Parathyroid adenoma (tissue), 2 donors: ENCODE results near the gene VPS35L.
"Not testable (repeated sequence)": the region's sequence is repeated elsewhere in the genome, so short reads cannot be mapped to it uniquely, and the experiment has no call there.

Experiments
- H2AFZ ChIP-seq: fragments of 300-600 bp; sonication (generic); one replicate; pipeline ENCODE4 v1.7.0; 2017; ENCODE audit warnings: antibody characterized with exemption, mild to moderate bottlenecking
- H3K27ac ChIP-seq: fragments of 300-600 bp; sonication (generic); one replicate; pipeline ENCODE4 v1.7.0; 2017
- H3K27me3 ChIP-seq: fragments of 300-600 bp; sonication (generic); one replicate; pipeline ENCODE4 v1.7.0; 2017; ENCODE audit warnings: low read length; ENCODE audit not compliant: control insufficient read depth, insufficient read depth
- H3K36me3 ChIP-seq: fragments of 300-600 bp; sonication (generic); one replicate; pipeline ENCODE4 v1.7.0; 2017; ENCODE audit warnings: low read length; ENCODE audit not compliant: control insufficient read depth, insufficient read depth
- H3K4me1 ChIP-seq: fragments of 300-600 bp; sonication (generic); one replicate; pipeline ENCODE4 v1.7.0; 2017; ENCODE audit warnings: control low read depth
- H3K4me2 ChIP-seq: fragments of 300-600 bp; sonication (generic); one replicate; pipeline ENCODE4 v1.7.0; 2017; ENCODE audit warnings: low read length
- H3K4me3 ChIP-seq: fragments of 300-600 bp; sonication (generic); one replicate; pipeline ENCODE4 v1.7.0; 2017; ENCODE audit warnings: low read depth, low read length
- H3K79me2 ChIP-seq: fragments of 300-600 bp; sonication (generic); one replicate; pipeline ENCODE4 v1.7.0; 2017; ENCODE audit warnings: control low read depth
- H3K9ac ChIP-seq: fragments of 300-600 bp; sonication (generic); one replicate; pipeline ENCODE4 v1.7.0; 2017; ENCODE audit warnings: mild to moderate bottlenecking
- H3K9me3 ChIP-seq: fragments of 300-600 bp; sonication (generic); one replicate; pipeline ENCODE4 v1.7.0; 2017; ENCODE audit warnings: low read length; ENCODE audit not compliant: control insufficient read depth
- CTCF ChIP-seq: fragments of 300-600 bp; sonication (generic); IDR thresholded peaks from one replicate; pipeline ENCODE4 v1.7.0; 2017; ENCODE audit warnings: antibody characterized with exemption, mild to moderate bottlenecking
- donor health status: primary hyperparathyroidism.

Gene VPS35L

DNA sequence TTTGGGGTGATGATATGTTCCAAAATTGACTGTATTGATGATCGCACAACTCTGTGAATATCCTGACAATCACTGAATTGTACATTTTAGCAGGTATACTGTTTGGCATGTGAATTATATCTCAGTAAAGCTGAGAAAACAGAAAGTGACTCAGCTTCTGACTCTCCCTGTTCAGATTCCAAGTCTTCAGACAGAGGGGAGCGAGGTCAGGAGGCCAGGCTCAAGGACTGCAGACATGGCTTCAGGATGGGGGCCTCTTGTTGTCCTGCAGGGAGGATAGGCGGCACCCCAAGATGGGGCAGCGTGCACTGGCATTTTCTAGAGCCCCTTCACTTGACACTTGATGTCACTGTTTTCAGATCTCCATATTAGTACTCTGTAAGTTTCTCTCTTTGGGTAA lies 116.9 kb downstream of the VPS35L start:
- no peak overlapping the region for H3K4me2 ChIP-seq
- TF ChIP-seq CTCF = no peak
- no peaks in the 10 kb centered on the region for H3K36me3 ChIP-seq

GRCh38 chr16:19674485-19674884 lies 119.0 kb downstream of the VPS35L start:
- Histone ChIP-seq H3K4me3 (no peak overlapping the region), H3K4me2 (no peak overlapping the region), H3K27ac (peak overlapping the region; percentile 17), H3K27me3 (no peaks in the 10 kb centered on the region), H3K79me2 (no peaks in the 10 kb centered on the region), H3K36me3 (no peaks in the 10 kb centered on the region), H3K9ac (no peak overlapping the region), H3K4me1 (peaks cover 37% of the 10 kb centered on the region), H2AFZ (no peak overlapping the region), H3K9me3 (no peaks in the 10 kb centered on the region)
- no peak for TF ChIP-seq CTCF

More for the DNA sequence above, 116.9 kb downstream of the VPS35L start:
- Histone ChIP-seq H3K27me3 (no peaks in the 10 kb centered on the region), H3K4me3 (no peak overlapping the region), H3K79me2 (no peaks in the 10 kb centered on the region), H3K27ac (peak overlapping the region; percentile 71), H3K9me3 (no peaks in the 10 kb centered on the region), H3K4me1 (peaks cover 42% of the 10 kb centered on the region), H2AFZ (no peak overlapping the region), H3K9ac (no peak overlapping the region)

GRCh38 chr16:19677402-19677801 lies 121.9 kb downstream of the VPS35L start:
- peak overlapping the region; percentile 35 for H2AFZ ChIP-seq
- H3K4me2 ChIP-seq = no peak overlapping the region

GRCh38 chr16:19678804-19679203 lies 123.3 kb downstream of the VPS35L start:
- Histone ChIP-seq H3K9ac (no peak overlapping the region), H3K4me1 (peaks cover 21% of the 10 kb centered on the region), H2AFZ (no peak overlapping the region), H3K27me3 (no peaks in the 10 kb centered on the region), H3K4me3 (no peak overlapping the region), H3K79me2 (no peaks in the 10 kb centered on the region), H3K9me3 (no peaks in the 10 kb centered on the region), H3K36me3 (no peaks in the 10 kb centered on the region), H3K4me2 (no peak overlapping the region), H3K27ac (peak overlapping the region; percentile 17)
- TF ChIP-seq CTCF = no peak

More at GRCh38 chr16:19677402-19677801, 121.9 kb downstream of the VPS35L start:
- peak overlapping the region; percentile 58 for H3K27ac ChIP-seq
- H3K4me1 ChIP-seq = peaks cover 33% of the 10 kb centered on the region
- H3K36me3 ChIP-seq = no peaks in the 10 kb centered on the region
- no peak overlapping the region for H3K9ac ChIP-seq
- no peak overlapping the region for H3K4me3 ChIP-seq
- H3K79me2 ChIP-seq = no peaks in the 10 kb centered on the region
- H3K27me3 ChIP-seq = no peaks in the 10 kb centered on the region
- no peak for TF ChIP-seq CTCF
- H3K9me3 ChIP-seq = no peaks in the 10 kb centered on the region

DNA sequence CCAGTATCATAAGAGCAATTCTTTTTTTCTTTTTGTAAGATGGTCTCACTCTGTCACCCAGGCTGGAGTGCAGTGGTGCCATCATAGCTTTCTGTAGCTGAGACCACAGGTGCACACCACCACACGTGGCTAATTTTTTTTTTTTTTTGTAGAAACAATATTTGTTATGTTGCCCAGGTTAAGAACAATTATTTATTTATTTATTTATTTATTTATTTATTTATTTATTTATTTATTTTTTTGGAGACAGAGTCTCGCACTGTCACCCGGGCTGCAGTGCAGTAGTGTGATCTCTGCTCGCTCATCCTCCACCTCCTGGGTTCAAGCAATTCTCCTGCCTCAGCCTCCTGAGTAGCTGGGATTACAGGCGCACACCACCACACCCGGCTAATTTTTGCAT lies 123.8 kb downstream of the VPS35L start:
- H3K4me2 ChIP-seq, H3K9ac ChIP-seq, H3K9me3 ChIP-seq, H3K4me3 ChIP-seq, H3K27ac ChIP-seq, H3K36me3 ChIP-seq, H3K79me2 ChIP-seq, H2AFZ ChIP-seq, H3K27me3 ChIP-seq: not testable (repeated sequence)
- peaks cover 21% of the 10 kb centered on the region for H3K4me1 ChIP-seq
